ENCODE results near the gene FHIT.

The FHIT gene

DNA sequence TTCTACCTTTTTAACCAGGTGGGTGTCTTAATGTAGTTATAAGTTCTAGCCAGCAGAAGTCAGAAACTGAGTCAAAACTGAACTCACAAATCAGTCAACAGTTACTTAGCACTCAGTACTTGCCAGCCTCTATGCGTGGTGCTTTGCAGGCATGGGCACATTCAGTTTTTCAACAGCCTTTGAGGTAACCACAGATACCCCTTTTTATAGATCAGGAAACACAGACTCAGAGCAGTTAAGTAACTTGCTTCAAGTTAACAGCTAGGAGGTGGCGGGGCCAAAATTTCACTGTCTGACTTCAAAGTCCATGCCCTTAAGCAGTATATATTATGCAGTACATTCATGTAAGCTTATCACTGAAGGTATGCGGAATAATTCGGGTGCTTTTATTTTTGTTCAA lies 139.4 kb downstream of the FHIT start:
- H3K36me3 ChIP-seq (ENCODE audit: control insufficient read depth, insufficient read depth, low read length, severe bottlenecking), result no peaks in the 10 kb centered on the region
- H3K9ac ChIP-seq (ENCODE audit: low read length), result no peak overlapping the region
- no peaks in the 10 kb centered on the region for H3K9me3 ChIP-seq (ENCODE audit: control insufficient read depth, low read length)
- no peak for DNase-seq (ENCODE audit: low read depth)
- H3K27me3 ChIP-seq (replicated peaks; ENCODE audit: control insufficient read depth, insufficient read depth, low read length), result no peaks in the 10 kb centered on the region
- H3K4me3 ChIP-seq (ENCODE audit: low read length), result no peak overlapping the region
- H3K4me1 ChIP-seq (ENCODE audit: control insufficient read depth, insufficient read depth, low read length), result peaks cover 8% of the 10 kb centered on the region

DNA sequence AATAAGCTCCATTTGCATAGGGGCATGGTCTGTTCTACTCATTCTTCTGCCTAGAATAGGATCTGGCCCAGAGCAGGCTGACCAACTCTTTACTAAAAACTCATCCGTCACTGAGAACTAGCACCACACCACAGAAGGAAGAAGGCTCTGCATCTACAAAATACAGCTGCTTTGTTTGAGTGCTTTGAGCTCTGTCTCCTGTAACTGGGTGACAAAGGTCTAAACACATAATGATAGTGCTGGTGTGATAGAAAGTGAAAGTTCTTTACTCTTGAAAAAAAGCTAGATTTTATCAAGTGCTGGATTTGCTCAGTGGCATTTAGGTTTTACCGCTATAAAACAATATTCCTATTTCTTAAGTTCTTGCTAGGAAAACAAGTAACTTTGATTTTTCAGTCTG lies 140.7 kb downstream of the FHIT start:
- DNase-seq (ENCODE audit: low read depth), result no peak
- H3K9me3 ChIP-seq (ENCODE audit: control insufficient read depth, low read length), result no peaks in the 10 kb centered on the region
- H3K27me3 ChIP-seq (replicated peaks; ENCODE audit: control insufficient read depth, insufficient read depth, low read length), result no peaks in the 10 kb centered on the region
- H3K4me3 ChIP-seq (ENCODE audit: low read length), result no peak overlapping the region
- H3K36me3 ChIP-seq (ENCODE audit: control insufficient read depth, insufficient read depth, low read length, severe bottlenecking), result no peaks in the 10 kb centered on the region
- H3K4me1 ChIP-seq (ENCODE audit: control insufficient read depth, insufficient read depth, low read length), result peaks cover 8% of the 10 kb centered on the region
- no peak overlapping the region for H3K9ac ChIP-seq (ENCODE audit: low read length)

DNA sequence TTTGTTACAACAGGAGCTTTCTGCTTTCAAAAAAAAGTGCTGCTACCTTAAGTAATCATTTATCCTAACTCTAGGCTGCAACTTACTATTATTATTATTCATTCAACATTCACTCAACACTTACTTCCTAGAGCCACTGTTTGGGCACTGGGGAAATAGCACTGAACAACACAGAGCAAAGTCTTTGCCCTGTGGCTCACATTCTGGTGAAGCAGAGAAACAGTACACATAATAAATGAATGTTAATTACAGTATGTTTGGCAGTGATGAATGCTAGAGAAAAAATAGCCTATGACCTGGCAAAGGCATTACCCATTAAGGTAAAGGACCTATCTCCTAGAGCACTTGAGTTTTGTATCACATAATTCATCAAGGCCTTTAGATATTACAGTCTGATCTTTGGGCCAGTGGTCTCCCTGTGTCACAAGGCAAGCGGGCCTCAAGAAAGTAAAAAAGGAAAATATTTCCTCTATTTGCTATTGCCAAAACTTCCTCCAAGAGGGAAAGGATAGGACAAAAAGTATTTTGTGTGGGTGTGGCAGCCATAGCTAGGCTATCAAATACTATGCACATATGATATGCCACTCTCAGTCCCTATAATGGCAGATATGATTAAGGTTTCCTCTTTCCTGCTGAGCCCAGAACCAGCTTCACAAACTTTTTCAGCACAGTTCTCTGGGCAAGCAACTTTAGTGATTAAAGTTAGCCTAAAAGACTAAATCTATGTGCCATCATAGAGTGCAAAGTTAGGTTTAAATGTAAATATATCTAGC lies 142.8 kb downstream of the FHIT start:
- H3K9me3 ChIP-seq (ENCODE audit: control insufficient read depth, low read length), result no peaks in the 10 kb centered on the region
- no peaks in the 10 kb centered on the region for H3K36me3 ChIP-seq (ENCODE audit: control insufficient read depth, insufficient read depth, low read length, severe bottlenecking)
- no peak overlapping the region for H3K9ac ChIP-seq (ENCODE audit: low read length)
- H3K27me3 ChIP-seq (replicated peaks; ENCODE audit: control insufficient read depth, insufficient read depth, low read length), result no peaks in the 10 kb centered on the region
- DNase-seq (ENCODE audit: low read depth), result no peak
- no peak overlapping the region for H3K4me3 ChIP-seq (ENCODE audit: low read length)
- H3K4me1 ChIP-seq (ENCODE audit: control insufficient read depth, insufficient read depth, low read length), result no peaks in the 10 kb centered on the region

DNA sequence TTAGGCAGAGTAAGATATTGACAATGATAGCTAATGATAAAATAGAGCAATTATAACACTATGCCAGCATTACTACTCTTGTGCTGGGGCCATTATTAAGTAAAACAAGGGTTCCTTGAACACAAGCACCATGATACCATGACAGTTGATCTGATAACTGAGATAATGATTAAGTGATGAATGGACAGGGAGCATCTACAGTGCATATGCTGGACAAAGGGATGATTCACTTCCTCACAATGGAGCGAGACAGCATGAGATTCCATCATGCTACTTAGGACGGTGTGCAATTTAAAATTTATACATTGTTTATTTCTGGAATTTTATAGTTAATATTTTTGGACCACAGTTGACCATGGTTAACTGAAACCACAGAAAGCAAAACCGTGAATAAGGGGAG lies 156.6 kb downstream of the FHIT start:
- H3K27me3 ChIP-seq (replicated peaks; ENCODE audit: control insufficient read depth, insufficient read depth, low read length), result no peaks in the 10 kb centered on the region
- no peak overlapping the region for H3K9ac ChIP-seq (ENCODE audit: low read length)
- DNase-seq (ENCODE audit: low read depth), result no peak
- no peaks in the 10 kb centered on the region for H3K9me3 ChIP-seq (ENCODE audit: control insufficient read depth, low read length)
- no peaks in the 10 kb centered on the region for H3K36me3 ChIP-seq (ENCODE audit: control insufficient read depth, insufficient read depth, low read length, severe bottlenecking)
- no peak overlapping the region for H3K4me3 ChIP-seq (ENCODE audit: low read length)
- H3K4me1 ChIP-seq (ENCODE audit: control insufficient read depth, insufficient read depth, low read length), result peaks cover 8% of the 10 kb centered on the region

DNA sequence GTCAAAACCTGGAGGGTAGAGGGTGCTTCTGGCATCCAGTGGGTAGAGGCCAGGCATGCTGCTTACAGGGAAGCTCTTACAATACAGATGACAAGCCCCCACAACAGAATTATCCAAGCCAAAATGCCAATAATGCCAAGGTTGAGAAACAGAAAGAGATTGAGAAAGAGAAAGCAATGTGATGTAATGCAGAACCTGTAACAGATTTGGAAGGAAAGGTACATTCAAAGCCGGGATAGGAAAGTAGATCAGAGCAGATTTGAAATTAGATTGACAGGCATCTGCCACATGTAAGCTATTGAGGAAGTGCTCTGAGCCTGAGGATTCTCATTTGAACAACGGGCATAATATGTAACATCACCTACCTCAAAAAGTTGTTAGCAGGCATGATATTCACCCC lies 157.9 kb downstream of the FHIT start:
- Histone ChIP-seq H3K9ac (ENCODE audit: low read length) (no peak overlapping the region), H3K9me3 (ENCODE audit: control insufficient read depth, low read length) (no peaks in the 10 kb centered on the region)

DNA sequence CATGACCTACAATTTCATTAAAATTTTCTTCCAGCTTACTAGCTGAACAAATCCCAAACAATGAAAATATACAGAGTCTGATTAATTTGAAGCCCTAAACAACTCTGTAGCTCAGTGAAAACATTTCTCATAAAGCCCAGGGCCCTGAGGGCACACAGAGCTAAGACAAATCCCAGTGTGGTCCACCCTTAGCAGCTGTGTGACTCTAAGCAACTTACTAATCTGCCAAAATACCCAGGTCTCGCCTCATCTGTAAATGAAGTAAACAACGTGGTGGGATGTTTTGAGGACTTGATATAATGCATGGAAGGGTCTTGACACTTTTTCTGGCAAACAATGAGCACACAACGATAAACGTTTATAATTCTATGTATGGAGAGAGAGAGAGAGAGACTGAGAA lies 158.4 kb downstream of the FHIT start:
- DNase-seq (ENCODE audit: low read depth), result no peak
- Histone ChIP-seq H3K36me3 (ENCODE audit: control insufficient read depth, insufficient read depth, low read length, severe bottlenecking) (no peaks in the 10 kb centered on the region), H3K9ac (ENCODE audit: low read length) (no peak overlapping the region), H3K4me3 (ENCODE audit: low read length) (no peak overlapping the region), H3K27me3 (replicated peaks; ENCODE audit: control insufficient read depth, insufficient read depth, low read length) (no peaks in the 10 kb centered on the region), H3K4me1 (ENCODE audit: control insufficient read depth, insufficient read depth, low read length) (peaks cover 8% of the 10 kb centered on the region), H3K9me3 (ENCODE audit: control insufficient read depth, low read length) (no peaks in the 10 kb centered on the region)

More for the DNA sequence above, 157.9 kb downstream of the FHIT start:
- DNase-seq (ENCODE audit: low read depth), result no peak
- Histone ChIP-seq H3K4me3 (ENCODE audit: low read length) (no peak overlapping the region), H3K4me1 (ENCODE audit: control insufficient read depth, insufficient read depth, low read length) (peaks cover 8% of the 10 kb centered on the region), H3K27me3 (replicated peaks; ENCODE audit: control insufficient read depth, insufficient read depth, low read length) (no peaks in the 10 kb centered on the region), H3K36me3 (ENCODE audit: control insufficient read depth, insufficient read depth, low read length, severe bottlenecking) (no peaks in the 10 kb centered on the region)

DNA sequence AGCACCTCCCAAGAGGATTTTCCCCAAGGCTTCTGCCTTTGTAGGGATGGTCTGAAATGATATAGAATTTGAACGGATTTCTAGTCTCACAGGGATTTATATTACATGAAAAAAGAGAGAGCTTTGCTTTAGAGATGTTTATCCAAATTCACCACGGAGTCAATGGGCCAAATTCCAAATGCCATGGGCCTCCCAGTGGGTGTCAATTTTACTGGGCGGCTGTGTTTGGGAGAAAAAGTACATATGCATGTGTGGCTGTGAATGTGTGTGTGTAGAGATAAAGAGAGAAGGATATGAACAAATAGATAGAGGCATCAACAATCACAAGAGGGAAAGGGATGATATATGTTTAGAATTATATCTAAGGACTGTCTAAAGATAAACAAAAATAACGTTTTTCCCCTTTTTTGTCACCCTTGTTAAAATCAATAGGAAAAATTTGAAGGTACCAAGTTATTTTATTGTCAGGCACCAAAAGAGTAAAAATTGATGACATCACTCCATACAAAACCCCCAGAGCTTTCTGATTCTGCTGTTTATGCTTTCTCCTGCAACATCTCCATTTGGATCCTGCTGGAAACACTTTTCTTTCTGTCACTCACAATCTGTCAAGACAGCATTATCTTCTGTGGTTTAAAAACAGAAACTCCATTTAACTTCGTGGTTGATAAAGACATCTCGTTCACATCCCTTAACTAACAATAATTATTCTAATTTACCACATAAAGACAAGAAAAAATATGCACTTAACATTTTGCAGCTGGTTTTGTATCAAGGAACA lies 160.7 kb downstream of the FHIT start:
- Histone ChIP-seq H3K4me1 (ENCODE audit: control insufficient read depth, insufficient read depth, low read length) (peaks cover 8% of the 10 kb centered on the region), H3K36me3 (ENCODE audit: control insufficient read depth, insufficient read depth, low read length, severe bottlenecking) (no peaks in the 10 kb centered on the region), H3K4me3 (ENCODE audit: low read length) (no peak overlapping the region), H3K9me3 (ENCODE audit: control insufficient read depth, low read length) (no peaks in the 10 kb centered on the region), H3K9ac (ENCODE audit: low read length) (no peak overlapping the region), H3K27me3 (replicated peaks; ENCODE audit: control insufficient read depth, insufficient read depth, low read length) (no peaks in the 10 kb centered on the region)
- no peak for DNase-seq (ENCODE audit: low read depth)

DNA sequence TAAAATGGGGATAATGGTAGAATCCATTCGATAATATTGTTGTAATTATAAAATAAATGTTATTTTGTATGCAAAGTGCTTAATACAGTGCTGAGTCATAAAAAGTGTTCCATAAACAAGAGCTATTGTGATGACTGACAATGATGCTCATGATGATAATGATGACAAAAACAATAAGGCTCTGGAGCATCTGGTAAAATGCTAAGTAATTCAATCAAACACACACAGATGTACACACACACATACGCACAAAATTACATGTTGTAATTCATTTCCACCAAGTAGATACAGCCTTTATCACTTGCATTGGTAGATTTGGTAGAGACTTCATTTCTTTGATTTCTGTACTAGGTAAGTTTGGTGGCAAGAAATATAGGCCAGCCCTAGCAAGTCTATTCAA lies 163.8 kb downstream of the FHIT start:
- H3K36me3 ChIP-seq (ENCODE audit: control insufficient read depth, insufficient read depth, low read length, severe bottlenecking), result no peaks in the 10 kb centered on the region
- no peaks in the 10 kb centered on the region for H3K4me1 ChIP-seq (ENCODE audit: control insufficient read depth, insufficient read depth, low read length)
- no peak for DNase-seq (ENCODE audit: low read depth)
- no peak overlapping the region for H3K4me3 ChIP-seq (ENCODE audit: low read length)
- H3K9ac ChIP-seq (ENCODE audit: low read length), result no peak overlapping the region
- no peaks in the 10 kb centered on the region for H3K9me3 ChIP-seq (ENCODE audit: control insufficient read depth, low read length)
- H3K27me3 ChIP-seq (replicated peaks; ENCODE audit: control insufficient read depth, insufficient read depth, low read length), result no peaks in the 10 kb centered on the region

DNA sequence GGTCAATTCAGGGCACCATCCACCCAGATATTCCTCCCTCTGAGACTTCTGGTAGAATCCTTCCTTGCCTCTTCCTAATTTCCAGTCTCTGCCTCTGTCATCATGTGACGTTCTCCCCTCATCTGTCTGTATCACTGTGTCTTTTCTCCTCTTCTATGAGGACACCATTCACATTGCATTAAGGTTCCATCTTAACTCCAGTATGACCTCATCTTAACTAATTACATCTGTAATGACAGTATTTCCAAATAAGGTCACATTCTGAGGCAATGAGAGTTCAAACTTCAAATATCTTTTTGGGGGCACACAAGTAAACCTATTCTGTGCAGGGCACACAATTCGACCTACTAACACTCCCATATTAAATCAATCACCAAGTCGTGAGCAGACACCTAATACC lies 169.7 kb downstream of the FHIT start:
- Histone ChIP-seq H3K36me3 (ENCODE audit: control insufficient read depth, insufficient read depth, low read length, severe bottlenecking) (no peaks in the 10 kb centered on the region), H3K9me3 (ENCODE audit: control insufficient read depth, low read length) (no peaks in the 10 kb centered on the region), H3K4me3 (ENCODE audit: low read length) (no peak overlapping the region), H3K27me3 (replicated peaks; ENCODE audit: control insufficient read depth, insufficient read depth, low read length) (no peaks in the 10 kb centered on the region), H3K9ac (ENCODE audit: low read length) (no peak overlapping the region), H3K4me1 (ENCODE audit: control insufficient read depth, insufficient read depth, low read length) (no peaks in the 10 kb centered on the region)
- DNase-seq (ENCODE audit: low read depth), result no peak

DNA sequence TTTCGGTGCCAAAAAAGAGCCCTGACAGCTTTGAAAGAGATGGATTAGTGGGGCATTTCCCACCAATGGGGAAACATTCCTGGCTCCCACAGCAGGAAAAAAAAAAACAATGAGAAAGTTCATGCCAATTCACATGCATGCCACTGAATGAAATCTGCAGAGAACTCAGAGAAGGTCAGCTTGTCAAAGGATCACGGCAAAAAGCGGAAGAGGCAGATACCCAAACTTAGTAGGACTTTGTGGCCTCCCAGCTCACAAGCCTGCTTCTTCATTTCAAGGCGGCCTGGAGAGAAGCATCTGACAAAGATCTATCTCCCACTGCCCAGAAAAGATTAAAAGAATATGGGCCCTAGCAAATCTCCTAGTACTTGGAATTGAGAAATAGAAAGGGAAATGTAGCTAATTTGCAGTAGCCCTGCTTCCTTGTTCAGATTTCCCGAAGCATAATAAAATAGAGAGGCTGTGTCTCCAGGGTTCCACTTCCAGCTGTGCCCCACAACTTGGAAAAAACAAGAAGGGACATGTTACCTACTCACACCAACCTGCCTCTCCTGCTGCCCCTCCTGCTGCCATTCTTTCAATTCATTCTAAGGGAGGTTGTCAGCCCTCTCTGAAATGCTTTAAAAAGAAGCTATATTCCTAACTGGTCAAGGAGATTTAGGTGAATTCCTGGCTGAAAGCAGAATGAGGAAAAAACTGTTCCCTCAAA lies 170.4 kb downstream of the FHIT start:
- Histone ChIP-seq H3K9me3 (ENCODE audit: control insufficient read depth, low read length) (no peaks in the 10 kb centered on the region), H3K4me3 (ENCODE audit: low read length) (no peak overlapping the region), H3K27me3 (replicated peaks; ENCODE audit: control insufficient read depth, insufficient read depth, low read length) (no peaks in the 10 kb centered on the region), H3K36me3 (ENCODE audit: control insufficient read depth, insufficient read depth, low read length, severe bottlenecking) (no peaks in the 10 kb centered on the region), H3K9ac (ENCODE audit: low read length) (no peak overlapping the region), H3K4me1 (ENCODE audit: control insufficient read depth, insufficient read depth, low read length) (no peaks in the 10 kb centered on the region)
- DNase-seq (ENCODE audit: low read depth), result no peak

DNA sequence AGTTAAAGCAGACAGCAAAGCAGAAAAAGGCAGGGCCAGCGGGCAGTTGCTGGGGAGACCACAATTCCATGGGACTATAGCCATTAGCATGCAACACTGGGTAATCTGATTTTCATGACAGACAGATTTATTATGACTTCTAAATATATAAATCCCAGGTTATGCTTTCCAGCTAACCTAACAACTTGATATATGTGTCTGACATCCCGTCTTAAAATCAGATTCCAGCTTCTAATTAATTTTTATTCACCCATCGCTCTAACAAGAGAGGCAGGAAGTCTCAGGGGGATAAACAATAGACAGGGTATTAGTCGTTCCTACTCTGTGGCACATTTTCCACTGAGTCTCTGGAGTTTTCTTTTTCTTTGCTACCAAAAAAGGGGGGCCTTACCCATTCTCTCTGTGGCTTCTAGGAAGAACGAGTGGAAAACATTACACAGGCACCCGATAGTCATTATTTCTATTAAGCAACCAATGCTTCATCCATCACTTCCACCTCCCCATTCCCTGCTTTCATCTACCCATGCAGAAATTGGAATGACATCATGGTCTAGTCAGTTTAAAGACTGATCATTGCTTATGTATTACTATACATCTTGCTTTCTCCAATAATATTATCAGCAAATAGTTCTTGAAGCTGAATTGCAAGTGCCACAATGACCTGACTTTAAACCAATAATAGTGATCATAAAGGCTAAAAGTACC lies 173.1 kb downstream of the FHIT start:
- no peaks in the 10 kb centered on the region for H3K4me1 ChIP-seq (ENCODE audit: control insufficient read depth, insufficient read depth, low read length)
- no peak overlapping the region for H3K4me3 ChIP-seq (ENCODE audit: low read length)

More for the DNA sequence above, 173.1 kb downstream of the FHIT start:
- H3K9me3 ChIP-seq (ENCODE audit: control insufficient read depth, low read length), result no peaks in the 10 kb centered on the region
- no peak for DNase-seq (ENCODE audit: low read depth)
- no peaks in the 10 kb centered on the region for H3K36me3 ChIP-seq (ENCODE audit: control insufficient read depth, insufficient read depth, low read length, severe bottlenecking)
- H3K27me3 ChIP-seq (replicated peaks; ENCODE audit: control insufficient read depth, insufficient read depth, low read length), result no peaks in the 10 kb centered on the region
- no peak overlapping the region for H3K9ac ChIP-seq (ENCODE audit: low read length)
